GM18517 (cell line): ENCODE results near the gene ZNF474.
A peak's percentile ranks its signal among the peaks of the same experiment; 100 is the strongest.
"Not testable (repeated sequence)": the region's sequence is repeated elsewhere in the genome, so short reads cannot be mapped to it uniquely, and the experiment has no call there.

ENCODE experiments used
- ATAC-seq: cut with Tn5 transposase; IDR thresholded peaks from one replicate; pipeline ENCODE4 v1.9.1; 2021; ENCODE audit warnings: mild to moderate bottlenecking, moderate library complexity; ENCODE audit not compliant: unreplicated experiment

The ZNF474 gene

DNA sequence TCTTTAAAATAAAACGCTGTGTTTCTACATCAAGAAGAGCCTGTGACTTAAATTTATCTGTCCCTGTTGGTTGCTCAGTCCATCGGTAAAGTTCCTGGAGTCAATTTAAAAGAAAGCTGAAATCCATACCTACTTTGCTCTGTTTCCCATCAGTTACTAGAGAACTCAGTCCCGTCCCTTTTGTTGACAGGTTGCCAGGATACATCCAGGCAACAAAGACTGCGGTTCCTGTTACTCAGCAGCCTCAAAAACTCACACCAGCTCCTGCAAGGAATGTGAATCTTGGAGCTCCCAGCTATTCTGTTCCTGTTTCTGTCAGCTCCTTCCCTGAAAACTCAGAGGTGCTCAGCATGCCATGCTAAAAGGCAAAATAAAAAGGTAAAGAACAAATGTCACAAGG lies at the start of gene ZNF474:
Gene ZNF474 (plus strand): TSS at position 241 of the 400 bp plus-strand sequence. CDS start 22,445 bp downstream, outside the sequence.
- no peak for ATAC-seq

DNA sequence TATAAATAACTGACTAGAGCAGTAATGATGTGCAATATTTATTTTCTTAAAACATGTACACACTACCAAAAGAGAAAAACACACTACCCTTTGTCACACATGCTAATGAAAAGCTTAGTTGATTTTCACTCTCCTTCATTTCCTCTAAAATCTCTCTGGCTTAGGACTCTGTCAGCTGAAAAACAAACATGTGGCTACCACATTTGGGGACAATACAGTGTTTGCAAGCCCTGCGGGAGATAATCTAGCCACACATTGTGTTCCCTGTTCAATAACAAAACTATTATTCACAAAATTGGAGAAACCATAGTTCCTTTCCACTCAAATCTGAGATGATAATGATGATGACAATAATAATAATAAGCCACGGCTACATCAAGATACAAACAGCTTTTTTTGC lies 47.8 kb upstream of the ZNF474 start:
- no peak for ATAC-seq

DNA sequence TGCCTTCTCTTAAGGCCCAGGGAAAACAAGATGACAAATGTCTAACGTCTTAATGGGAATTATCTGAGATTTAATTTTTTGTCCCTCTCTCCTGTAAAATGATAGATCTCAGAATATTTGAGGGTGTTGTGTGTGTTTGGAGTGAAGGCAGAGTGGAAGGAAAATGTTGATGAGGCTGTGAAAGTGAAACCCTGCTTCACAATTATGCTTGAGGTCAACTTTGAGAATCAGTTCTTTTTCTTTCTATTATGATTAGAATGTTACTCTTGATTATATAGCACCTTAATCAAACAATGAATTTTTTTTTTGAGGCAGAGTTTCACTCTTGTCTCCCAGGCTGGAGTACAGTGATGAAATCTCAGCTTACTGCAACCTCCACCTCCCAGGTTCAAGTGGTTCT lies 45.8 kb upstream of the ZNF474 start:
- no peak for ATAC-seq

DNA sequence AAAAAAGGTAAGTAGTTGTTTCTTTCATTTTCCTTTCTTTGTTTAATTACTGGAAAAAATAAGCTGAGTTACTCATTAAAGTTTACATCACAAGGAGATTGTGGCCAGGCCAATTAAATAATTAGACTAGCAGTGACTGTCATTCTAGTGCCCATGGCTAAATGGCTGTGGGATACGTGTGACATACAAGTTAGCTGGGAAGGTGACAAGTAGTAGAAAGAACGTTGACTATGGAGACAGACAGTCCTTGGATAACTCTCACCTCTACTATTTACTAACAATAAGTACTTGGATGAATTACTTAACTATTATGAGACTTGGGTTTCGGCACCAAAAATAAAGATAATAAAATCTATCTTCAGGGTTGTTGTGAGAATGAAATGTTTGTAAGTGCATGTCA lies 44.3 kb upstream of the ZNF474 start:
- no peak for ATAC-seq

DNA sequence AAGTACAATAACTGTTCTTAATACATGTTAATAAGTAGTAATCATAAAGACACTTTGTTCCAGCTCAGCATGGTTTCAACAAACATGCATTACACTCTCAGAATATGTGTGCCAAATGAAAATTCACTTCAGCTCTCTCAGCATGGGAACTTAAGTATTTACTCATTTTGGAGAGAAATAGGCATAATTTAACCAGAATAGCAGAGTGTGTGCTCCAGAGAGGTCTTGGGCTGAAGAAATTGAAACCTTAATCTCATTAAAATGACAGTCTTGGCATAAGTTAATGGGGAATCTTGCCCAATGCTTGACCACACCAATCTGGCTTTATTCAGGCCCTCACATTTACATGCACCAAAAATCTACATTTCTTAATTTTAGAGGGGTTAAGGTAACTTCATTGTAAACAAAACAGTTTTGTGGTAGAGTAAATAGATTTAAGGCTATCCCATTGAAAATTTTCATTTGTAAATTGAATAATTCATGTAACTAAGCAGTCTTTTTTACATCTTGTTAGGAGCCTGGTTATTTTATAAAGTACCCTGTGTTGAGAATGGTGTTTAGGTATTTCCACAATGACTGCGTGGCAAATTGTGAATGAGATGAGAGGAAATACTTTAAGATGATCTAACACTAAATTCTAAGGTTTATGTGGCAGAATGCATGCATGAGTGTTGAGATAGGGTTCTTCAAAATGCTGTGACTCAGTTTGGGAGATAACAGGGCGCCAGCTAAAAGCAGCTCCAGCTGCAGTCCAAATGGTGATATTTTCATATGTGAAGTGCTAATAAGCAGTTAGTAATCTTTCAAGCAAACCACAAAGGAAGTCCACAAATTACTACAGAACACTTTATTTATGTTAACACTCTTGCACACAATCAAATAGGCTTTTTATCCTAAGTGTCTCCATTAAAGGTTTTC lies 40.0 kb upstream of the ZNF474 start:
- no peak for ATAC-seq

DNA sequence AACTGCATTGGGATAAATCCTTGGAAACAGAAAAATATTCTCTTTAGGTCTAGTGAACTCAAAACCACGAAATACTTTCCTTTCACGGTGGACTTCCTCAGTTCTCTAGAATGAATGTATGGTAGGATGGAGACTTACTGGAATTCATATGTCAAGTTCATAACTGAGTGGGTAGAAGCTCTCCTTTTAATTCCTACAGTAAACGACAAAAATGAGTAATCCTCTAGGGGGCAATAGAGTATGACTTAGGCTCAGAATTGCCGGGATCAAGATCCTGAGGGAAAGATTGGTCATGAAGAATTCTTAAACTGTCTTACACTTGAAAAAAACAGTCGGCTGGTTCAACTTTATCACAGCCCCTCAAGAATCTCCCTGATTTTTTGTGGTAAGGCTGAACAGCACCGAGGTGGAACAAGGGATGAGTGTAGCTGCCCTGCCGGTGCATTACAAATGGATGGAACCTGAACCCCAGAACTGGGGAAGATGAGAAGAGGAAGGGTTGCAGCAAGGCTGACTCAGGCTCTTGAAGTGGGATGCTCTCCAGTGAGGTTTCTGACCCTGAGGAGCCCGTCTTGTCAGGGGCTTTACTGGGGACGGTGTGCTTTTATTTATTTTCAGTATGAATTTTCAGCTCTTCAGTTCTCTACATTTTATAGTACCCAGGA lies 37.3 kb upstream of the ZNF474 start:
- ATAC-seq, result no peak

DNA sequence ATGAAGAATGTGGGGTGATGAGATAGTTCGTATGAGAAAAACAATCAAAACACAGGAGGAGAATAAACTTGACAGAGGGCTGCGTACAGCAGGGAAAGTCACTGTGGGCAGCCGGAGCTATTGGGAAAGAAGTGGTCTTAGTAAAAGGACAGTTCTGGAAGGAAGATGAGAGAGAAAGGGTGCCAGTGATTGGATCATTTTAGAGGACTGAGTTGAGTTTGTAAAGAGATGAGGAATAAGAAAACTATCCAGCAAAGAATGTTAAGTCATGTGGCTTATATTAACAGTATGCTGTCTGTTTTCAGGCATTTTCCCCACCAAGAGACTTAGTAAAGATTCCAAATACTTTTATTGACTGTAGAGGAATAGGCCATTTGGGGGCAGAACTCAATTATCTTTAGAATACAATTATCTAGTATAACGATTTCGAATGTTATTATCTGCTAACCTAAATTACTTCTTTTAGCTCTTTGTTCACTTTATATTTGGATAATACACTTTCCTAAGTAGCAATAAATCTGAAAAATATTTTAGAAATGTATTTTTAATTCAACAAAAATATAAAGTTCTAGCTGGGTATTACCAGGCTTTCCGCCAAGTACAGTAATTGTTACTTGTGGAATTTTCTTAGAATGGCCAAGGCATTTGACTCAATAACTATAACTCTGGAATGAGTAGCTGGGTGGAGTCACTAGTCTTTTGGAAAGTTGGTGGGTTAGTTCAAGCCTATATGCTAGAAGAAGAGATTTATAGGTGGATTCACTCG lies 35.7 kb upstream of the ZNF474 start:
- no peak for ATAC-seq

DNA sequence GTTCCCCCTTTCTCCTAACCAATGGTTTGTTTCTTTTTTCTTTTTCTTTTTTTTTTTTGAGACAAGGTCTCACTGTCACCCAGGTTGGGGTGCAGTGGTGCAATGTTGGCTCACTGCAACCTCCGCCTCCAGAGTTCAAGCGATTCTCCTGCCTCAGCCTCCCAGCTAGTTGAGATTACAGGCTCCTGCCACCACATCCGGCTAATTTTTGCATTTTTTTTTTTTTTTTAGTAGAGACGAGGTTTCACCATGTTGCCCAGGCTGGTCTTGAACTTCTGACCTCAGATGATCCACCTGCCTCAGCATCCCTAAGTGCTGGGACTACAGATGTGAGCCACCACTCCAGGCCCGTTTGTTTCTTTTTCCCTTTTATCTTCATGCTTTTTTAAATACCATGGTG lies 35.1 kb upstream of the ZNF474 start:
- ATAC-seq, result not testable (repeated sequence)

DNA sequence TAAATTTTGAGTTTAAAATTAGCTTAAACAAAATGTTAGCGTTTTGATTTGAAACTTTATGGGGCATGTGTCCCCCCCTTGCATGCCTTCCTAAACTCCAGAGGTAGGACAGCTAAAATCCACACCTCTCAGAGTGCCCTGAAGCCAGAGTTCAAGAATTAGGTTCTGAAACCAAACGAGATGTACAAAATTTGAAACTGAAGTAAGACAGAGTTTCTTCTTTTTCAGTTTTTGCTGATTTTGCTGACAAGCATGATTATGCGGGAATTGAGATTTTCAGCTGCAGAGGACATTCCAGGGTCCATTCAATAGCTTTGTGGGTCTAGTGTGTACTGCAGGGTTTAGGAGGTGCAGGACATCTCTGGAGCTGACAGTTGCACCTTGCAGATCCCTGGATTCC lies 34.2 kb upstream of the ZNF474 start:
- no peak for ATAC-seq

DNA sequence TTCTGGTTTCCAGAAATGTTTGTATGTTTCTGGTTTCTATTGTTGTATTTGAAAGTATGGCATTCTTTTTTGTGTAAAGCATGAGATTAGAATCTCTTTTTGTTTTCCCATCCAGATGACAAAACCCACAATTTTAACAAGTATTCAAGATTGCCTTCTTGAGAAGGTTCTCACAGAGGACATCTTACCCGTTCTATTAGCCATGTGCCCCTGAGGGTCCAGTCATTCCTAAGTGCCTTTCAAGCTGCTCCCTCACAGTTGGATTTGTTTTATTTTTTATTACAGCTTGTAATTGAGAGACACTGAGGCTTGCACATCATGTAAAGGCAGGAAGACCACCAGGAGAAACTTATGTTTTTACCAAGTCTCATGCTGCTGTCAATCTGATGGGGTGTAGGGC lies 32.0 kb upstream of the ZNF474 start:
- ATAC-seq, result no peak

DNA sequence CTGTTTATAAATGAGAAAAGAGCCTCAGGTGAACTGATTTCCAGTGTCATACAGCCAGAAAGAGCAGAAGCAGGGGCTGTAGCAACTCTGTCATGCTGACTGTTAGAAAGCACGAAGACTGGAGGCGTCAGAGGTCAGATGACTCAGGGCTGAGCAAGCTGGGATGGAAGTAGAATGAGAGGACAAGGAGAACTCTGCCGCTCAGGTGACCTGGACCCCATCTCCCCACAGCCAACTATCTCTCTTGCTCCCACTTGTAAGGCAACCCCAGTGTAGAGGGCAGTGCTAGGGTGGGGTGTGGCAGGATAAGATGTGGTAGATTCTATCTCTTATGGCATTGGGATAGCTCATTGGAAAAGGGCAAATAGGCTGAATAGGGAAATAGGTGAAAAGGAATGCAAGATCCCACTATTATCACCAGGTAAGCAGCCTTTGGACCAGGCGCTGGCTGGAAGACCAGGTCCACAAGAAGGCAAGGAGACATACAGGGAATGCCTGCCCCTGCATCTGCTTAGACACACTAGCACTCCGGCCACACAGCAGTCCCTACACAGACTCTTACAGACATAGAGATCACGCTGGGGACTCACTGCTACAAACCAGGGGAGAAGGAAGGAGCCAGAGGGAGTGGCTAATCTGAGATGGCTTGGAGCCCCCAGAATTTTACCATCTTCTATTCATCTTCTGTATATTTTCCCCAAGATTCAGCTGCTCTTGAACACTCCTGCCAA lies 30.1 kb upstream of the ZNF474 start:
- ATAC-seq, result no peak

DNA sequence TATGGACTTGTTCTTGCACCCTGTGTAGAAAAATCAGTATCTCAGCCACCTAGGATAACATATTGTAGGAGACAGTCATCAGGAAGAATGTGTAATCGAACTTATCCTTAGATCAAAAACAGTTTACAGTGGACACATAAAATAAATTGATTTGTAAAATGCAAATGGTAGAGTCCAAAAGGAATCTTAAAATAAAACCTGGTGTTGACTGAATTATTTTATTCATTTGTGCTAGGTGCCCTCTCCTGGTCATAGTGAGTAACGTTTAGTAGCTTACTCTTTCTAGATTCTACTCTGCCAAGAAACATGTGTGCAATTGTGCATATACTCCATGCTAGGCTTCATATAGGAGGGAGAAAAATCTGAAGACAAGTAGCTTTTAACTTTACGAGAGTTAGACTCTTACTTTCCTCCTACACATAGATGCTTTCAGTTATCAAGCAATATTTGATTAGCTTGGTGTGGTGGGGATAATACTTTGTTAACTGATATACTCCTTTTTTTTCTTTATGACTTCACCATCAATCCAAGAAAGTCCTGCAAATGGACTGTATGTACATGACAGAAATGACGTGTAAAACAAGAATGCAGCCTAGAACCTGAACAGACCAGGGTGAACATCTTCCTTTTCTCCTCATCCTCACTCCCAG lies 27.6 kb upstream of the ZNF474 start:
- ATAC-seq, result peak; percentile 73

DNA sequence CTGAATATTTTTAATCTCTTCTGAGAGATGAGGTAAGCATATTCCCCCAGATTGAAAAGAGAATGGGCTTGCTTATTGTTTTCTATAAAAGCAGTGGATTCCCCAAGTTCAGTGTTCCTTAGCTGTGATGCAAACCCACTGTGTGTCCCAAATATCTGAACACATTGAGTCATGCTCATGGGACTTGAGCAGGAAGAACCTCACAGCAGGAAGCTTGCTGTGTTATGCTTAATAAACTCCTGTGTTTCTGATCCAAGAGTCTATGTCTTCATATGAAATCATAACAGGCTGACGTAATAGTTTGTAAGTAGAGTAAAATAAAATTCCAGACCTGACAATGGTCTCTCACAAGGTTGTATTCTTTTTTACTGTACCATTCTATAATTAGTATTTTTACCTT lies 26.5 kb upstream of the ZNF474 start:
- no peak for ATAC-seq

DNA sequence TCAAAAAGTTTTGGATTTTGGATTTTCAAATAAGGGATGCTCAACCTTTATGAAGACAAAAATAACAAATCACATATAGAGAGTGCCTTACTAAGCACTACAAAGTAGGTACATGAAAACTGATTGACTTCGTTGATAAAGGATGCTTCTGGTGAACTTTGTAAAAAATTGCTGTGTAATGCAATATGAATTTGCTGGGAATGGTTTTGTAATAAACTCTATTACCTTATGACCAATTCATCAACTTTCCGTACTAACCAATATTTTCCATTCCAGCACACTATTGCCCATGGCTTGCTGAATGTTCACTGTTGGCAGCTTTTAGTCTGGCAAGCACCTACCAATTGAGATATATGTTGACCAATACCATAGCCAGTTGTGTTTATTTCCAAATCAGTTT lies 23.4 kb upstream of the ZNF474 start:
- no peak for ATAC-seq

DNA sequence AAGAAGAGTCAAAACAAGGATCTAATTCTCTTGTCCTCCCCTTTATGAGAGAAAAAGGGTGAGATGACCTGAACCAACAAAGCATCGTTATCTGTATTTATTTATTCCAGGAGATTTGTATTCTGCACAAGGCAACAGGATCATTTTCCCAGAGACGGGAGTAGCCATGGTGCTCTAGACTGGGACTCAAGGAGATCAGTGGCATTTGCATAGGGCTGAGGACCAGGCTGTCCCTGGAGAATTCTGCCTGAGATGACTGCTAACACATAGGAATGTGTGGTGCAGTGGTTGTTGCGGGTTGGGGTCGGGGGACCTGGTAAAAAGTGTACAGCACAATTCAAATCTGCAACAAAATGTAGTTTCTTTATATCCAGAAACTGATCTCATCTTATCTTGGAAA lies 22.3 kb upstream of the ZNF474 start:
- no peak for ATAC-seq

DNA sequence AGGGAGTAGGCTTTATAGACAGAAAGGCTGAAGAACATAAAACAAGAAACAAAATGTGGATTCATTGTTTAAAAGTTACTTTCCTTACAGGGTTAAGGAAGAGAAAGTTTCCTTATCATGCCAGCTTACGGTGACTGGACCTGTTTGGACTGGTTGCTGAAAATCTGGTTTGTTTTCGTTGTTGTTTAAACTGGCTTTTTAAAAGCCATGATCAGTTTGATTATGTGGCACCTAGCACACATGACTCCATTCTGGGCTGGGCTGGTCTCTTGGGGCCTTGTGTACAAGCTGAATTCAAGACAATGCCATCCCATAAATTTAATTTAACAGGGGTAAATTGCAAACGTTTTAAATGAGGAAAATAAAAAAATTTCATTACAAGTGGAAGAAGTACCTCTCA lies 18.4 kb upstream of the ZNF474 start:
- ATAC-seq, result no peak

DNA sequence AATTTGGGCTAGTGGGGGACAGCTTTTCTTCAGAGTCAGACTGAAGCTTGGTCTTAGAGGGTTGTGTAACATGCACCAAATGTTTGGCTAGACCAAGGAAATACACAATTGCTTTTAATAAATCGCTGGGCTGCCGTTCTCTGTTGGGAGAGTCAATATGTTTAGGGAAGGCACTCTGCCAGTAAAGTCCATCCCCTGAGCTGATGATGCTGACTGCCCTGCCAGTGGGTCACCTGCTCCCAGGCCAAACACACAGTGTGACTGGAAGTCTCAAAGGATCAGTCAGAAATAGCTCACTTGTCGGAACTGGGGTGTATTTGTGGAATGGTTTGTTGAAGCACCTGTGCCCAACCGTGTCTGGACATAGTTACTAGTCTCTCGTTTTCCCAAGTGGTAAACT lies 17.9 kb upstream of the ZNF474 start:
- ATAC-seq, result no peak

DNA sequence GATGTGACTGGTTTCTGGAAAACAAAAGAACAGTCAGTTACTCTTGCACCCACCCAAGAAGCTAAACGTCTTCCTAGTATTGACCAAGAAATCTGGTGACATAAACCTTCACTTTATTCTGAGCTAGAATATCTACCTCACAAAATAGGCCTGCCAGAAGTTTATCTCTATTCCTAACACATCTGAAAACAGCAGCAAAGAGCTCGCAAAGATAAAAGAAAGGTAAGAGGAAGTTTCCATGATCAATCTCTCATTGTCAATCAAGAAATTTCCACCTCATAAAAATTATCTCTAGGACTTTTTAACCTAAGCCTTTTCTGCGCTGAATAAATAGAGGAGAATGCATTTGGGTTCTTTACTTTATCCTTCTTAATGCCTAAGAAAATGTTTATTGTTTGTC lies 17.3 kb upstream of the ZNF474 start:
- ATAC-seq, result no peak

DNA sequence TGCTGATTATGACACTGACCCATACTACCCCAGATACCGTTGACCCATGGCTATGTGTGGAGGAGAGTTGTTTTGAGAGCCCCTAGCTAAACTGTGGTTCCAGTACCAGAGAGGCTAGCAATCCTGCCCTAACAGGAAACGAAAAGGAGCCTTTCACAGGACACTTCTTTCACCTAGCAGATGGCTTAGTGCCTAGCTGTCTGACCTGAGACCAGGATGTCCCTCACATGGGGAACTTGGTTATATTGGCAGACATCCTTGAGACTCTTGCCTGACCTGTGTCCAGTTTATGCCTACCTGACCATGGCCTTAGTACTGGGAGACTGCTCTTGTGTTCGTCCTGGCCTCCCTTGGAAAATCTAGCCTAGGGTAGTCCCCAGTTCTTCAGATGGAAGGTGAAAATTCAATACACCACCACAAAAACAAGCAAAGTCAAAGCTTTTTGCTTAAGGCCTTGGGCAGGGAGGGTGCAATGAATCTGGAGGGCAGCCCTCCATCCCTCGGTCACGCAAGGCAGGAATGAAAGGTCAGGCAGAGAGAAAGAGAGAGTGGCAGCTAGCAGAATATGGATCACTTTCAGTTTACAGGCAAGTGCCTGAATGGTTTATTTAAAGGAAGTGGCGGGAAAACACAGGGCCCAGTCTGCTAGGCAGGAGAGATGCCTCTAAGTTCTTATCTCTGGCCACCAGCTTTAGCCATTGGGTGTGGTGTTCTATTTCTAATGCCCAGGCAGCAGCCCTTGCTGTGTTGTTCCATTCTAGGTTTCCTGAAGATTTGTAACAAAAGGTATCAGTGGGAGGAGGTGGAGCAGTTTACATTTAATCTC lies 16.4 kb upstream of the ZNF474 start:
- ATAC-seq, result no peak

DNA sequence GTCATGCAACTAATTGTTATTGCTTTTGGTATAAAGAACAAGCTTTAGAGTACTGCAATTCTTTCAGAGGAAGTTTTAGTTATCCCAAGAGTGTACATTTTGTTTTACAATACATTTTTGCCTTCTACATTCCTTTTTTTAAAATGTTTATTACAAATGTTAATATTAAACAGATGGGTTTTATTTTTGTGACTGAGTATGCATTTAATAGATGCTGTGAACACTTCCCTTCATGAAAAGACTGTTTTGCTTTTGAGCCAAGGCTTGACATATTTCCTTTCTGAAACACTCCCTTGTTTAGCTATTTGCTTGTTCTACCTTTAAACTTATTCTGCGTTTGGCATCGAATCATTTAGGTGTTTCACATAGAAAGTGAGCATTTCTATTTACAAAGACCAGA lies 14.8 kb upstream of the ZNF474 start:
- no peak for ATAC-seq
